Measurements from ENCODE around the gene MBOAT1.

Gene MBOAT1

DNA sequence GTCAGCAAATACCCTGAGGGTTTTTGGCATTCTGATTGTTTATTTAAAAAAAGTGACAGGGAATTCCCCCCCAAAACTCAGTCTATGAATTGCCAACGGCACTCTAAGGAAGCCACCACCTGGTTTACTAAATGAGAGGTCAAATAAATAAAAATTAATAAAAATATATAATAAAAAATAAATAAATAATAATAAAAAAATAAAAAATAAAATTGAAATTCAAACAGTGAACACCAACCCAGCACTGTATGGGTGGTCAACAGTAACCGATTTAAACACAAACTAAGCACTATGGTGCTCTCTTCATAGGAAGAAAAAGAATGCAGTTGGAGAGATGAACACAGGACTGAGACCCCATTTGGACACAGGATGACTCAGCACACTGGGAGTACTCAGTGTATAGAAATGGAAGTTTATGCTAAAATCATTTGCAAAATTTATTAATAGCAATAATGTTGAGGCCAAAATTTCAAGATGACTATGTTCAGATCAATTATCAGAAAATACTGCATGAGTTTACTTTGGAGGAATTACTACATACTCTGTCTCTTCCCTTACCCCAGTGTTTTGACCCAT, 98.5 kb downstream of the MBOAT1 start:
- Histone ChIP-seq H3K4me3 (ENCODE audit: low read depth, low read length) (no peak overlapping the region), H3K27ac (no peak overlapping the region), H3K36me3 (replicated peaks) (no peaks in the 10 kb centered on the region), H3K27me3 (replicated peaks) (no peaks in the 10 kb centered on the region)
- TF ChIP-seq, protein P1, sequence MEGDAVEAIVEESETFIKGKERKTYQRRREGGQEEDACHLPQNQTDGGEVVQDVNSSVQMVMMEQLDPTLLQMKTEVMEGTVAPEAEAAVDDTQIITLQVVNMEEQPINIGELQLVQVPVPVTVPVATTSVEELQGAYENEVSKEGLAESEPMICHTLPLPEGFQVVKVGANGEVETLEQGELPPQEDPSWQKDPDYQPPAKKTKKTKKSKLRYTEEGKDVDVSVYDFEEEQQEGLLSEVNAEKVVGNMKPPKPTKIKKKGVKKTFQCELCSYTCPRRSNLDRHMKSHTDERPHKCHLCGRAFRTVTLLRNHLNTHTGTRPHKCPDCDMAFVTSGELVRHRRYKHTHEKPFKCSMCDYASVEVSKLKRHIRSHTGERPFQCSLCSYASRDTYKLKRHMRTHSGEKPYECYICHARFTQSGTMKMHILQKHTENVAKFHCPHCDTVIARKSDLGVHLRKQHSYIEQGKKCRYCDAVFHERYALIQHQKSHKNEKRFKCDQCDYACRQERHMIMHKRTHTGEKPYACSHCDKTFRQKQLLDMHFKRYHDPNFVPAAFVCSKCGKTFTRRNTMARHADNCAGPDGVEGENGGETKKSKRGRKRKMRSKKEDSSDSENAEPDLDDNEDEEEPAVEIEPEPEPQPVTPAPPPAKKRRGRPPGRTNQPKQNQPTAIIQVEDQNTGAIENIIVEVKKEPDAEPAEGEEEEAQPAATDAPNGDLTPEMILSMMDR (IDR thresholded peaks at IDR 0.05; ENCODE audit: low read depth, low read length, missing control alignments) = no peak
- DNase-seq = no peak
- in situ Hi-C loops (cut with HindIII; ENCODE audit: low pct_ligation_motif_present, low sequenced_read_pairs) = no loop called here

DNA sequence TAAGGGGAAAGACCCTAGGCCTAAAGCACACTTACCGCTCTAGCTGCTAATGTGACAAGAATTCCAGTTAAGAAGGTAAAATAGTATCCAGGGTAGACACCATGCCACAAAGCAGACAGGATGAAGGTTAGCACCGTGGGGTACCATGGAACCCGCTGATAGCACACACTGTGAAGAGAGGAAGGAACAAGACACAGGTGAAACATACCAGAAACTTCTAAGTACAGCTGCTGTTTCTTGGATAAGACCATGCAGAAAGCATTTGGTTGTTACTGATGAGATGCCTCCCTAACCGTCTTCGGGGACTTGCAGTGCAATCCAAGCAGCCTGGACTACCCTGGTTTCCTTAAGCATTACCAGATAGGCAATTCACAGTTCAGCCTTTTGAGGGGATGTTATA, 99.4 kb downstream of the MBOAT1 start:
- in situ Hi-C loops (cut with HindIII; ENCODE audit: low pct_ligation_motif_present, low sequenced_read_pairs) = no loop called here
- no peak for DNase-seq
- H3K36me3 ChIP-seq (replicated peaks) = no peaks in the 10 kb centered on the region

DNA sequence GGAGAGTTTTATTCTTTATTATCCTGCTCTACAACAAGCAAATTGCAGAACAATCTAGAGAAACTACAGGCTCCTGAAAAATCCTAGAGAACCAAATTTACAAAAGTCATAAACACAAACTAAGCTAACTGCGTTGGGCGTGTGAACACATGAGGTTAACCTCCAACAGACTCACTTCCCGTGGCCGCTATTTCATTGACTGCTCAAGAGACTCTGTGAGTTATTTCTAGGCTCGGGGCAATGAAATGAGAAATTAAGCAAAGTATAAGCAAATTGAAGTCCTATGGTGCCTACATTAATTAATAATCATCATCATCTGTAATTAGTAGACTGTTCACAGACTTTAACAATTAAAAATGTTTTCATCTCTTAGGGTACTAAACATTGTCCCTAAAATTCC, 100.0 kb downstream of the MBOAT1 start:
- no peaks in the 10 kb centered on the region for H3K27me3 ChIP-seq (replicated peaks)
- DNase-seq = no peak
- H3K27ac ChIP-seq = no peak overlapping the region
- in situ Hi-C loops (cut with HindIII; ENCODE audit: low pct_ligation_motif_present, low sequenced_read_pairs) = no loop called here
- H3K4me3 ChIP-seq (ENCODE audit: low read depth, low read length) = no peak overlapping the region
- no peaks in the 10 kb centered on the region for H3K36me3 ChIP-seq (replicated peaks)
- TF ChIP-seq, protein P1 (IDR thresholded peaks at IDR 0.05; ENCODE audit: low read depth, low read length, missing control alignments) = no peak

More for the DNA sequence above, 99.4 kb downstream of the MBOAT1 start:
- Histone ChIP-seq H3K27me3 (replicated peaks) (no peaks in the 10 kb centered on the region), H3K4me3 (ENCODE audit: low read depth, low read length) (no peak overlapping the region), H3K27ac (no peak overlapping the region)
- TF ChIP-seq, protein P1 (IDR thresholded peaks at IDR 0.05; ENCODE audit: low read depth, low read length, missing control alignments) = no peak

DNA sequence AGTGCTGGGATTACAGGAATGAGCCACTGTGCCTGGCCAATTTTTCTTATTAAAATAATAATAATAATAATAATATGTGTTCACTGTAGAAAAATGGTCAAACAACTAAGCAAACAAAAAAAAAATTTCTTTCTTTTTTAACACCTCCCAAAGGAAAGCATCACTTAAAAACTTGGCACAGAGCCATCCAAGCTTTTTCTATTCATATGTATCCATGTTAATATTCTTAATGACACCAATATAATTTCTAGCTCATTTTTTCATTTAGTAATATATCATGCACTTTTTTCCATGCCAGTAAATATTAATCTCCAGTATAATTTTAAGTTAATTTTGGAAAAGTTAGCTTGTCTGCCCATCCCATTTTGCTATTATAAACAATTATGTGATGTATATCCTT, 101.8 kb downstream of the MBOAT1 start:
- TF ChIP-seq, protein P1 (IDR thresholded peaks at IDR 0.05; ENCODE audit: low read depth, low read length, missing control alignments) = no peak
- DNase-seq = no peak
- Histone ChIP-seq H3K4me3 (ENCODE audit: low read depth, low read length) (no peak overlapping the region), H3K36me3 (replicated peaks) (no peaks in the 10 kb centered on the region), H3K27ac (no peak overlapping the region), H3K27me3 (replicated peaks) (no peaks in the 10 kb centered on the region)
- in situ Hi-C loops (cut with HindIII; ENCODE audit: low pct_ligation_motif_present, low sequenced_read_pairs) = no loop called here

DNA sequence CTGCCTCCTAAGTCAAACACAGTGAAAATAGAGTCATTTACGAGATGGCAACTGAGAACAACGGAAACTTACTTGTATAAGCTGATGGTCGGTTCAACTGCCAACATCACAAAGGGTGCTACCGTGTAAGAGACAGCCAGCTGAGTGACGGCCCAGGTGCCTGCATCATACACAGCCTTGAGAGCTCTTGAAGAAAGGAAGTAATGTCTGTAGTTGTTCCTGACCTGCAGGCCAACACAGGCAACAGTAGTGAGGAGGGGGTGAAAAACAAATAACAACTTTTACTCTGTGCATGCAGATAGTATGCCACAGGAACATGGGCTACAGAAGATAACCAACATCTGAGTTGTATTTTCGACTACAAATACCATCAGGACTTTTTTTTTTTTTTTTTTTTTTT, 102.7 kb downstream of the MBOAT1 start:
- H3K27ac ChIP-seq = no peak overlapping the region
- DNase-seq = no peak
- H3K4me3 ChIP-seq (ENCODE audit: low read depth, low read length) = no peak overlapping the region
- TF ChIP-seq, protein P1 (IDR thresholded peaks at IDR 0.05; ENCODE audit: low read depth, low read length, missing control alignments) = no peak
- in situ Hi-C loops (cut with HindIII; ENCODE audit: low pct_ligation_motif_present, low sequenced_read_pairs) = no loop called here
- H3K36me3 ChIP-seq (replicated peaks) = no peaks in the 10 kb centered on the region
- H3K27me3 ChIP-seq (replicated peaks) = no peaks in the 10 kb centered on the region

DNA sequence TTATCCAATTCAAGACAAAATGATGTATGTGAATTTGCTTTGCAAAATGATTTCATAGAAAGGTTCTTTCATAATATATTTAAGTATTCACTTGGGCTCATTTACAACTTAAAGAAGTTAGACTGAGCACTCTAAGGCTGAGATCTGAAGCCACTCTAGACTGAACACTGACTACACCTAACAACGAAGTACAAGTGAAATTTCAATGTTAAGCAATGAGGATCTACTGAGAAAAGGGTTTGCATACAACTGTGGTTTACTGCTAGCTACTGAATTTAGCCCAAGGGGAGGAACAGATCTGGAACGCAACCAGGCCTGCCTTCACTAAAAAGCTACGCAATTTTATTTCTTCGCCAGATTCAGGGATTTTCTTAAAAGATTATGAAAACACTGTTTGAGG, 106.4 kb downstream of the MBOAT1 start:
- Histone ChIP-seq H3K27me3 (replicated peaks) (no peaks in the 10 kb centered on the region), H3K27ac (no peak overlapping the region), H3K36me3 (replicated peaks) (no peaks in the 10 kb centered on the region), H3K4me3 (ENCODE audit: low read depth, low read length) (no peak overlapping the region)
- DNase-seq = no peak
- in situ Hi-C loops (cut with HindIII; ENCODE audit: low pct_ligation_motif_present, low sequenced_read_pairs) = no loop called here
- TF ChIP-seq, protein P1 (IDR thresholded peaks at IDR 0.05; ENCODE audit: low read depth, low read length, missing control alignments) = no peak

Measured in brain microvascular endothelial cell (primary cell).